Measurements from ENCODE around the gene B4GALT3.

The B4GALT3 gene

GRCh38 chr1:161145832-161146231, 31.5 kb downstream of the B4GALT3 start:
- TF ChIP-seq SUZ12 (IDR thresholded peaks at IDR 0.05; ENCODE audit: extremely low read depth, insufficient read depth, insufficient read length) (no peak), YY1 (IDR thresholded peaks at IDR 0.05; ENCODE audit: insufficient read depth, insufficient read length) (no peak), ZNF274 (IDR thresholded peaks at IDR 0.05; ENCODE audit: low read depth, low read length) (no peak)
- Histone ChIP-seq H3K27me3 (ENCODE audit: insufficient read depth, insufficient read length) (no peaks in the 10 kb centered on the region), H3K4me1 (ENCODE audit: insufficient read depth, insufficient read length) (peaks cover 4% of the 10 kb centered on the region)

GRCh38 chr1:161140755-161141400, 36.4 kb downstream of the B4GALT3 start:
- DNase-seq (ENCODE audit: low read depth, low spot score), result no peak
- no peaks in the 10 kb centered on the region for H3K27me3 ChIP-seq (ENCODE audit: insufficient read depth, insufficient read length)
- no peaks in the 10 kb centered on the region for H3K9me3 ChIP-seq (ENCODE audit: insufficient read depth, low read length)
- H3K36me3 ChIP-seq (ENCODE audit: insufficient read depth, insufficient read length, low read length), result peaks cover 46% of the 10 kb centered on the region
- peaks cover 2% of the 10 kb centered on the region for H3K4me1 ChIP-seq (ENCODE audit: insufficient read depth, insufficient read length)
- no peak overlapping the region for H3K9ac ChIP-seq (ENCODE audit: insufficient read length, low read depth)
- no peak overlapping the region for H3K4me3 ChIP-seq (ENCODE audit: insufficient read length, low read depth)
- TF ChIP-seq YY1 (IDR thresholded peaks at IDR 0.05; ENCODE audit: insufficient read depth, insufficient read length) (no peak), ZNF274 (IDR thresholded peaks at IDR 0.05; ENCODE audit: low read depth, low read length) (no peak), SUZ12 (IDR thresholded peaks at IDR 0.05; ENCODE audit: extremely low read depth, insufficient read depth, insufficient read length) (no peak)

More at GRCh38 chr1:161145832-161146231, 31.5 kb downstream of the B4GALT3 start:
- no peaks in the 10 kb centered on the region for H3K9me3 ChIP-seq (ENCODE audit: insufficient read depth, low read length)
- H3K4me3 ChIP-seq (ENCODE audit: insufficient read length, low read depth), result no peak overlapping the region
- no peak overlapping the region for H3K9ac ChIP-seq (ENCODE audit: insufficient read length, low read depth)
- peaks cover 11% of the 10 kb centered on the region for H3K36me3 ChIP-seq (ENCODE audit: insufficient read depth, insufficient read length, low read length)
- no peak for DNase-seq (ENCODE audit: low read depth, low spot score)

- Histone ChIP-seq H3K4me1 (ENCODE audit: insufficient read depth, insufficient read length) (peaks cover 2% of the 10 kb centered on the region), H3K27me3 (ENCODE audit: insufficient read depth, insufficient read length) (no peaks in the 10 kb centered on the region), H3K4me3 (ENCODE audit: insufficient read length, low read depth) (no peak overlapping the region), H3K9ac (ENCODE audit: insufficient read length, low read depth) (no peak overlapping the region), H3K36me3 (ENCODE audit: insufficient read depth, insufficient read length, low read length) (peaks cover 57% of the 10 kb centered on the region), H3K9me3 (ENCODE audit: insufficient read depth, low read length) (no peaks in the 10 kb centered on the region)
- DNase-seq (ENCODE audit: low read depth, low spot score), result no peak
- TF ChIP-seq ZNF274 (IDR thresholded peaks at IDR 0.05; ENCODE audit: low read depth, low read length) (no peak), YY1 (IDR thresholded peaks at IDR 0.05; ENCODE audit: insufficient read depth, insufficient read length) (no peak), SUZ12 (IDR thresholded peaks at IDR 0.05; ENCODE audit: extremely low read depth, insufficient read depth, insufficient read length) (no peak)
Observed at GRCh38 chr1:161139766-161140165, 37.5 kb downstream of the B4GALT3 start.

- no peak overlapping the region for H3K4me3 ChIP-seq (ENCODE audit: insufficient read length, low read depth)
- no peak overlapping the region for H3K9ac ChIP-seq (ENCODE audit: insufficient read length, low read depth)
- no peak for DNase-seq (ENCODE audit: low read depth, low spot score)
- peaks cover 58% of the 10 kb centered on the region for H3K36me3 ChIP-seq (ENCODE audit: insufficient read depth, insufficient read length, low read length)
- no peak for TF ChIP-seq SUZ12 (IDR thresholded peaks at IDR 0.05; ENCODE audit: extremely low read depth, insufficient read depth, insufficient read length)
- TF ChIP-seq YY1 (IDR thresholded peaks at IDR 0.05; ENCODE audit: insufficient read depth, insufficient read length), result no peak
- no peak for TF ChIP-seq ZNF274 (IDR thresholded peaks at IDR 0.05; ENCODE audit: low read depth, low read length)
- peaks cover 2% of the 10 kb centered on the region for H3K4me1 ChIP-seq (ENCODE audit: insufficient read depth, insufficient read length)
- no peaks in the 10 kb centered on the region for H3K9me3 ChIP-seq (ENCODE audit: insufficient read depth, low read length)
- H3K27me3 ChIP-seq (ENCODE audit: insufficient read depth, insufficient read length), result no peaks in the 10 kb centered on the region
Observed at GRCh38 chr1:161138431-161138830, 38.9 kb downstream of the B4GALT3 start.

- Histone ChIP-seq H3K4me3 (ENCODE audit: insufficient read length, low read depth) (no peak overlapping the region), H3K9me3 (ENCODE audit: insufficient read depth, low read length) (no peaks in the 10 kb centered on the region), H3K27me3 (ENCODE audit: insufficient read depth, insufficient read length) (no peaks in the 10 kb centered on the region), H3K4me1 (ENCODE audit: insufficient read depth, insufficient read length) (peaks cover 2% of the 10 kb centered on the region), H3K9ac (ENCODE audit: insufficient read length, low read depth) (no peak overlapping the region), H3K36me3 (ENCODE audit: insufficient read depth, insufficient read length, low read length) (peaks cover 57% of the 10 kb centered on the region)
- no peak for DNase-seq (ENCODE audit: low read depth, low spot score)
- TF ChIP-seq SUZ12 (IDR thresholded peaks at IDR 0.05; ENCODE audit: extremely low read depth, insufficient read depth, insufficient read length), result no peak
- TF ChIP-seq ZNF274 (IDR thresholded peaks at IDR 0.05; ENCODE audit: low read depth, low read length), result no peak
- no peak for TF ChIP-seq YY1 (IDR thresholded peaks at IDR 0.05; ENCODE audit: insufficient read depth, insufficient read length)
Observed at GRCh38 chr1:161137881-161138280, 39.4 kb downstream of the B4GALT3 start.

- TF ChIP-seq YY1 (IDR thresholded peaks at IDR 0.05; ENCODE audit: insufficient read depth, insufficient read length), result no peak
- no peak for TF ChIP-seq SUZ12 (IDR thresholded peaks at IDR 0.05; ENCODE audit: extremely low read depth, insufficient read depth, insufficient read length)
- no peak for TF ChIP-seq ZNF274 (IDR thresholded peaks at IDR 0.05; ENCODE audit: low read depth, low read length)
- H3K9me3 ChIP-seq (ENCODE audit: insufficient read depth, low read length), result no peaks in the 10 kb centered on the region
- H3K9ac ChIP-seq (ENCODE audit: insufficient read length, low read depth), result peak overlapping the region; percentile 92
- H3K4me3 ChIP-seq (ENCODE audit: insufficient read length, low read depth), result peak overlapping the region; percentile 77
- H3K4me1 ChIP-seq (ENCODE audit: insufficient read depth, insufficient read length), result no peaks in the 10 kb centered on the region
- H3K27me3 ChIP-seq (ENCODE audit: insufficient read depth, insufficient read length), result no peaks in the 10 kb centered on the region
- DNase-seq (ENCODE audit: low read depth, low spot score), result no peak
- peaks cover 62% of the 10 kb centered on the region for H3K36me3 ChIP-seq (ENCODE audit: insufficient read depth, insufficient read length, low read length)
Observed at GRCh38 chr1:161133220-161133740, 44.0 kb downstream of the B4GALT3 start.

- H3K4me3 ChIP-seq (ENCODE audit: insufficient read length, low read depth), result peak within 1 kb of the TSS; percentile 81
- H3K9ac ChIP-seq (ENCODE audit: insufficient read length, low read depth), result peak within 1 kb of the TSS; percentile 92
- peaks cover 63% of the 10 kb centered on the region for H3K36me3 ChIP-seq (ENCODE audit: insufficient read depth, insufficient read length, low read length)
- H3K4me1 ChIP-seq (ENCODE audit: insufficient read depth, insufficient read length), result no peaks in the 10 kb centered on the region
- no peaks in the 10 kb centered on the region for H3K27me3 ChIP-seq (ENCODE audit: insufficient read depth, insufficient read length)
- no peaks in the 10 kb centered on the region for H3K9me3 ChIP-seq (ENCODE audit: insufficient read depth, low read length)
- TF ChIP-seq YY1 (IDR thresholded peaks at IDR 0.05; ENCODE audit: insufficient read depth, insufficient read length), result peak; percentile 99
- no peak for TF ChIP-seq SUZ12 (IDR thresholded peaks at IDR 0.05; ENCODE audit: extremely low read depth, insufficient read depth, insufficient read length)
- DNase-seq (ENCODE audit: low read depth, low spot score), result peak; percentile 96
Observed at GRCh38 chr1:161132410-161133219, 44.7 kb downstream of the B4GALT3 start, which contains the start of gene DEDD. Gene DEDD, minus strand, starts transcription at chr1:161132667. Its CDS starts 8,205 bp downstream, at chr1:161124462.

Data from NT2/D1 (cell line).